Right renal cortex interstitium (tissue), 3 donors: ENCODE results near the gene TNPO3. TPM values are rescaled to one million over a fixed set of nuclear protein-coding genes. Genes with fewer than 3 reads are reported as not detected.

Experiments
- DNase-seq, 3 donors: peaks; one replicate each; pipeline ENCODE4 v3.0.0-alpha.2; 2013; ENCODE audit warnings: low read depth in 3 of 3, low spot score in 2 of 3
- polyA plus RNA-seq, 3 donors: library from polyadenylated mRNA; unstranded; fragments of 120-200 nt; gene quantifications; one replicate each; pipeline ENCODE4 v1.2.1, GENCODE V29; 2013; ENCODE audit not compliant: insufficient read length in 3 of 3

Gene TNPO3
- polyA plus RNA-seq, 3 donors = 46.4 to 47.7 (median 47.5) TPM

GRCh38 chr7:128911423-128912031 lies 143.4 kb downstream of the TNPO3 start:
- DNase-seq = no peak

DNA sequence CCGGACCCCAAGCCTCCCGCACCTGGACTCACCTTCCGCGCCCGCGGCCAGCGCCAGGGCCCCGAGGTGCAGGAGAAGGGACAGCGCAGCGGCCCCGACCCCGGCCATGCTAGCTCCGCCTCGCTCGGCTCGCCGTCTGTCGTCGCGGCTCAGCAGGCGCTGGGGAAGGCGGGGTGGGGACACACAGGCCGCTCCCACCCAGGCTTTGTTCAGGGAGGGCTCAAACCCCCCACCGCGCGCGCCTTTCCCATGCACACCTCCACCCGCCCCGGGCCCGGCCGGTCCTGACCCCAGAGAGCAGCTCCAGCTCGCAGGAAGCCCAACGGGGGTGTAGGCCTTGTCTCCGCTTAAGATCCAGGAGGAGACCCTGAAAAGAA lies 144.4 kb downstream of the TNPO3 start, which contains the start of gene KCP:
Gene KCP (minus strand): TSS at position 141 of the 377 bp plus-strand sequence. CDS start 33 bp downstream, at position 108.
- DNase-seq = no peak

GRCh38 chr7:128909625-128910568 lies 145.0 kb downstream of the TNPO3 start:
- DNase-seq = no peak

GRCh38 chr7:128908750-128909624 lies 145.9 kb downstream of the TNPO3 start:
- DNase-seq = no peak

DNA sequence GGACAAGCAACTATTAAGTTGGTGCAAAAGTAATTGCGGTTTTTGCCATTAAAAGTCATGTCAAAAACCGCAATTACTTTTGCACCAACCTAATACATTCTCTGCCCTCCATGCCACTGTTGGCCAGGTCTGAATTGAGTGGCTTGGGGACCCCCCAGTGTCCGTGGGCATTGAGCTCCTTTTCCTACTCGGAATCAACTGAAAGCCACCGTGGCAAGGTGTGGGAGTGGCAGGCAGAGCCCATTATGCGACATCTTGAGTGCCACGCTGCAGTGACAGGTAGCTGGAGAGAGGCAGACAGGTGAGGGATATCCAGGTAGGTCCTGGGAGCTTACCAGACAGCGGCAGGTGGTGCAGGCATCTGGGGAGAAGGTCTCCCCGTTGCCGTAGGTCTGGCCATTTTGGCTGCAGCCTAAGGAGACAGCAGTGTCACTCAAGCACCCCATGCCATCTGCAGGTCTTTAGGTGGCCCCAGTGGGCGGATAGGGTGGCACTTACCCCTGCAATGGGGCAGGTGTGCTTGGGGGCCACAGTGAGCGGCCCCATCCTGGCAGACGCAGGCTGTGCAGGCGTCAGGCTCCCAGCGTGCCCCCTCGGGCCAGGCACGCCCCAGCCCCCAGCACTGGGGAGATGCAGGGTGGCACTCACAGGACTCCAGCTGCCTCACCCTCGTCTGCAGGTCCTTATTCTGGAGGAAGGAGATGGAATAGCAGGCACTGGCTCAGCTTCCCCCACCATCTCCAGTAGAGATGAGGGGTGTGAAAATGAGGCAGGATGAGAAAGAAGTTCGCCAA lies 147.9 kb downstream of the TNPO3 start:
- no peak for DNase-seq

GRCh38 chr7:128906001-128906765 lies 148.7 kb downstream of the TNPO3 start:
- DNase-seq = no peak

DNA sequence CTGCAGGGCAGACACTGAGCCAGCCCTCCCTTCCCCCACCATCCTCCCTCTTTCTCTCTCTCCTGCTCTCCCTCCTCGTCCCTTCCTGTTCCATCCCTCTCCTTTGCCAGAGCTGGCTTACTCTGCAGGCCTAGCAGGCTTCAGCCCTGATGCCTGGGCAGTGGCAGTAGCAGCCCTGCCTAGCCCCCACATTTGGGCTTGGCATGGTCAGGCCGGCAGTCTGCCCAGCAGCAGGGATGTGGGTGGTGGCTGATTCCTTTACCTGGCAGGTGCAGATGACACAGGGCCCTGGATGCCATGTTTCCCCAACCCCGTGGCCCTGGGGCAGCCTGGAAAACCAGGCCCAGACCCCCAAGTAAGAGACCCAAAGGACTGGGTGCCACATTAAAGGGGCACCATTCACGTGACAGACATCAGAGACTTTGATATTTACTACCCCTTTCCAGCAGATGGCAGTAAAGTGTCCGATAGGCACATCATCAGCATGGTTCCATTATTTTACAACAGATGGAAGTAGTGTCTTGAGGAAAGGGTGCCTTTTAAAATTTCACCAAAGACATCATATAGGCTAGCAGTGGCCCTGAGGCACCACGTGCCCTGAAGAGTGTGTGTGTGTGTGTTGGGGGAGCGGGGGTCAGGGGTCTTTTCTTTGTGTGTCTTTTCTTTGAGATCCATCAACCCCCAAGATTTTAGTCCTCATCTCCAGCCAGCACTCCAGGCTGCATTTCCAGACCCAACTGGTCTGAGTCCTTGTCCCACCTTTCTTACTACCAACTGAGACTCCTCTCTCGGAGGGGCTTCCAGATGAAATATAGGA lies 150.3 kb downstream of the TNPO3 start:
- DNase-seq = no peak

Other genes with a start within 250 kb of the TNPO3 start
- 10 to 100 TPM; 10.8 to 14.9 (median 10.9) TPM for gene FLNC, start 224.7 kb downstream of the TNPO3 start, polyA plus RNA-seq
- gene ATP6V1F, start 192.3 kb downstream of the TNPO3 start, polyA plus RNA-seq = 100 to 1,000 TPM; 213 to 268 (median 215) TPM
- 10 to 100 TPM; 10.5 to 12.7 (median 12.1) TPM for gene KCP, start 144.4 kb downstream of the TNPO3 start, polyA plus RNA-seq
- gene IRF5, start 117.2 kb downstream of the TNPO3 start, polyA plus RNA-seq = 1 to 10 TPM; 6.9 to 8.4 (median 7.2) TPM
- gene TSPAN33, start 89.6 kb upstream of the TNPO3 start, polyA plus RNA-seq = 10 to 100 TPM; 68.2 to 79.3 (median 69.6) TPM
- gene SMO, start 133.5 kb upstream of the TNPO3 start, polyA plus RNA-seq = 100 to 1,000 TPM in 2 of 3 donors, 10 to 100 TPM in 1; 96.2 to 110 (median 101) TPM
- gene AHCYL2, start 169.9 kb upstream of the TNPO3 start, polyA plus RNA-seq = 10 to 100 TPM; 24.8 to 27.8 (median 27.6) TPM